ENCODE measurements around the gene FAM184B.
"Not testable (repeated sequence)": the region's sequence is repeated elsewhere in the genome, so short reads cannot be mapped to it uniquely, and the experiment has no call there.

Gene FAM184B

GRCh38 chr4:17690135-17690534, 91.3 kb downstream of the FAM184B start:
- Histone ChIP-seq H4K8ac (ENCODE audit: low read length) (no peak overlapping the region), H3K9me3 (ENCODE audit: control insufficient read depth, low read length) (no peaks in the 10 kb centered on the region), H3K23ac (ENCODE audit: low read length in 2 of 2) (no peak overlapping the region), H2BK120ac (ENCODE audit: low read depth, low read length) (no peak overlapping the region), H3K27me3 (ENCODE audit: control insufficient read depth in 1 of 2, insufficient read depth in 1 of 2, low read length in 2 of 2) (peaks cover 0 to 4% of the 10 kb centered on the region in 2 experiments), H2AFZ (ENCODE audit: low read depth, low read length) (no peak overlapping the region), H3K9ac (ENCODE audit: low read length) (no peak overlapping the region), H4K91ac (ENCODE audit: low read length) (no peak overlapping the region), H2BK15ac (ENCODE audit: low read depth, poor library complexity, severe bottlenecking) (no peak overlapping the region), H3K4me1 (ENCODE audit: control insufficient read depth, insufficient read depth, low read depth, low read length) (no peaks in the 10 kb centered on the region), H2BK12ac (ENCODE audit: low read length in 2 of 2) (no peak overlapping the region), H3K4me2 (ENCODE audit: low read length, poor library complexity, severe bottlenecking) (no peak overlapping the region), H3K4me3 (ENCODE audit: insufficient read depth in 1 of 2, low read depth in 1 of 2, low read length in 2 of 2) (no peak overlapping the region), H3K14ac (ENCODE audit: low read length in 2 of 2) (no peak overlapping the region), H3K79me1 (replicated peaks; ENCODE audit: low read length, poor library complexity, severe bottlenecking) (no peaks in the 10 kb centered on the region), H3K36me3 (ENCODE audit: control insufficient read depth in 1 of 2, insufficient read depth in 2 of 2, low read depth in 1 of 2, low read length in 2 of 2) (no peaks in the 10 kb centered on the region), H3K18ac (ENCODE audit: low read depth in 1 of 2, low read length in 2 of 2) (no peak overlapping the region), H3K27ac (ENCODE audit: low read length, poor library complexity, severe bottlenecking) (no peak overlapping the region), H2AK5ac (ENCODE audit: low read length, severe bottlenecking) (no peak overlapping the region), H2BK5ac (ENCODE audit: low read depth, low read length, poor library complexity, severe bottlenecking) (no peak overlapping the region), H3K4ac (ENCODE audit: low read depth in 1 of 2, low read length in 2 of 2) (no peak overlapping the region)
- 83% methylated on average over 4 of the region's 5 CpGs for WGBS
- DNase-seq: no peak

- Histone ChIP-seq H2BK5ac (ENCODE audit: low read depth, low read length, poor library complexity, severe bottlenecking) (no peak overlapping the region), H3K27me3 (ENCODE audit: control insufficient read depth in 1 of 2, insufficient read depth in 1 of 2, low read length in 2 of 2) (peaks cover 0 to 4% of the 10 kb centered on the region in 2 experiments), H3K4me3 (ENCODE audit: insufficient read depth in 1 of 2, low read depth in 1 of 2, low read length in 2 of 2) (no peak overlapping the region), H2AK5ac (ENCODE audit: low read length, severe bottlenecking) (no peak overlapping the region), H2BK15ac (ENCODE audit: low read depth, poor library complexity, severe bottlenecking) (no peak overlapping the region), H3K36me3 (ENCODE audit: control insufficient read depth in 1 of 2, insufficient read depth in 2 of 2, low read depth in 1 of 2, low read length in 2 of 2) (no peaks in the 10 kb centered on the region), H2BK120ac (ENCODE audit: low read depth, low read length) (no peak overlapping the region), H3K79me1 (replicated peaks; ENCODE audit: low read length, poor library complexity, severe bottlenecking) (no peaks in the 10 kb centered on the region), H3K18ac (ENCODE audit: low read depth in 1 of 2, low read length in 2 of 2) (no peak overlapping the region), H3K27ac (ENCODE audit: low read length, poor library complexity, severe bottlenecking) (no peak overlapping the region), H4K91ac (ENCODE audit: low read length) (no peak overlapping the region), H2BK12ac (ENCODE audit: low read length in 2 of 2) (no peak overlapping the region), H2AFZ (ENCODE audit: low read depth, low read length) (no peak overlapping the region), H3K4me2 (ENCODE audit: low read length, poor library complexity, severe bottlenecking) (no peak overlapping the region), H3K4ac (ENCODE audit: low read depth in 1 of 2, low read length in 2 of 2) (no peak overlapping the region), H3K9ac (ENCODE audit: low read length) (no peak overlapping the region), H3K14ac (ENCODE audit: low read length in 2 of 2) (no peak overlapping the region), H3K9me3 (ENCODE audit: control insufficient read depth, low read length) (no peaks in the 10 kb centered on the region), H3K4me1 (ENCODE audit: control insufficient read depth, insufficient read depth, low read depth, low read length) (no peaks in the 10 kb centered on the region), H3K23ac (ENCODE audit: low read length in 2 of 2) (no peak overlapping the region), H4K8ac (ENCODE audit: low read length) (no peak overlapping the region)
- DNase-seq: no peak
- WGBS: 64% methylated on average over 9 of the region's 9 CpGs
Observed at GRCh38 chr4:17688011-17688441, 93.4 kb downstream of the FAM184B start.

- H2BK120ac ChIP-seq (ENCODE audit: low read depth, low read length): no peak overlapping the region
- H3K27ac ChIP-seq (ENCODE audit: low read length, poor library complexity, severe bottlenecking): no peak overlapping the region
- H3K9me3 ChIP-seq (ENCODE audit: control insufficient read depth, low read length): no peaks in the 10 kb centered on the region
- 84% methylated on average over 10 of the region's 10 CpGs for WGBS
- DNase-seq: no peak
- H3K23ac ChIP-seq (ENCODE audit: low read length in 2 of 2): no peak overlapping the region
- H2AK5ac ChIP-seq (ENCODE audit: low read length, severe bottlenecking): no peak overlapping the region
- no peaks in the 10 kb centered on the region for H3K79me1 ChIP-seq (replicated peaks; ENCODE audit: low read length, poor library complexity, severe bottlenecking)
- H2BK12ac ChIP-seq (ENCODE audit: low read length in 2 of 2): no peak overlapping the region
- H3K4me3 ChIP-seq (ENCODE audit: insufficient read depth in 1 of 2, low read depth in 1 of 2, low read length in 2 of 2): no peak overlapping the region
- H3K9ac ChIP-seq (ENCODE audit: low read length): no peak overlapping the region
- no peak overlapping the region for H2AFZ ChIP-seq (ENCODE audit: low read depth, low read length)
- H3K27me3 ChIP-seq (ENCODE audit: control insufficient read depth in 1 of 2, insufficient read depth in 1 of 2, low read length in 2 of 2): peaks cover 0 to 4% of the 10 kb centered on the region in 2 experiments
- H3K4me2 ChIP-seq (ENCODE audit: low read length, poor library complexity, severe bottlenecking): no peak overlapping the region
- H3K36me3 ChIP-seq (ENCODE audit: control insufficient read depth in 1 of 2, insufficient read depth in 2 of 2, low read depth in 1 of 2, low read length in 2 of 2): no peaks in the 10 kb centered on the region
- H3K4me1 ChIP-seq (ENCODE audit: control insufficient read depth, insufficient read depth, low read depth, low read length): no peaks in the 10 kb centered on the region
- H4K8ac ChIP-seq (ENCODE audit: low read length): no peak overlapping the region
- no peak overlapping the region for H3K4ac ChIP-seq (ENCODE audit: low read depth in 1 of 2, low read length in 2 of 2)
- H2BK15ac ChIP-seq (ENCODE audit: low read depth, poor library complexity, severe bottlenecking): no peak overlapping the region
- no peak overlapping the region for H3K14ac ChIP-seq (ENCODE audit: low read length in 2 of 2)
- H2BK5ac ChIP-seq (ENCODE audit: low read depth, low read length, poor library complexity, severe bottlenecking): no peak overlapping the region
- H3K18ac ChIP-seq (ENCODE audit: low read depth in 1 of 2, low read length in 2 of 2): no peak overlapping the region
- no peak overlapping the region for H4K91ac ChIP-seq (ENCODE audit: low read length)
Observed at GRCh38 chr4:17687237-17687857, 94.1 kb downstream of the FAM184B start.

GRCh38 chr4:17684648-17685047, 96.8 kb downstream of the FAM184B start:
- WGBS: no CpG with 5 or more reads among the region's 4 CpGs
- H2AFZ ChIP-seq (ENCODE audit: low read depth, low read length): not testable (repeated sequence)

More at GRCh38 chr4:17684648-17685047, 96.8 kb downstream of the FAM184B start:
- not testable (repeated sequence) for H3K79me1 ChIP-seq (replicated peaks; ENCODE audit: low read length, poor library complexity, severe bottlenecking); H3K4me1 ChIP-seq (ENCODE audit: control insufficient read depth, insufficient read depth, low read depth, low read length); H2BK5ac ChIP-seq (ENCODE audit: low read depth, low read length, poor library complexity, severe bottlenecking); H2BK12ac ChIP-seq (ENCODE audit: low read length in 2 of 2); H2BK120ac ChIP-seq (ENCODE audit: low read depth, low read length); H4K8ac ChIP-seq (ENCODE audit: low read length); H4K91ac ChIP-seq (ENCODE audit: low read length); H3K4me3 ChIP-seq (ENCODE audit: insufficient read depth in 1 of 2, low read depth in 1 of 2, low read length in 2 of 2); H3K27ac ChIP-seq (ENCODE audit: low read length, poor library complexity, severe bottlenecking); H3K4me2 ChIP-seq (ENCODE audit: low read length, poor library complexity, severe bottlenecking); DNase-seq; H3K36me3 ChIP-seq (ENCODE audit: control insufficient read depth in 1 of 2, insufficient read depth in 2 of 2, low read depth in 1 of 2, low read length in 2 of 2); H3K23ac ChIP-seq (ENCODE audit: low read length in 2 of 2); H2AK5ac ChIP-seq (ENCODE audit: low read length, severe bottlenecking); H3K9ac ChIP-seq (ENCODE audit: low read length); H3K9me3 ChIP-seq (ENCODE audit: control insufficient read depth, low read length); H3K14ac ChIP-seq (ENCODE audit: low read length in 2 of 2); H3K4ac ChIP-seq (ENCODE audit: low read depth in 1 of 2, low read length in 2 of 2); H3K27me3 ChIP-seq (ENCODE audit: control insufficient read depth in 1 of 2, insufficient read depth in 1 of 2, low read length in 2 of 2); H3K18ac ChIP-seq (ENCODE audit: low read depth in 1 of 2, low read length in 2 of 2); H2BK15ac ChIP-seq (ENCODE audit: low read depth, poor library complexity, severe bottlenecking)
